Adrenal gland (tissue), 12 donors: ENCODE data around the gene IFNA8. TPM values are rescaled to one million over a fixed set of nuclear protein-coding genes. Genes with fewer than 3 reads are reported as not detected.
"Not testable (repeated sequence)": the region's sequence is repeated elsewhere in the genome, so short reads cannot be mapped to it uniquely, and the experiment has no call there.

Experiments used
- DNase-seq, 7 donors: peaks; one replicate each; pipeline ENCODE4 v3.0.0-alpha.2; 2019 to 2020
- H3K27ac ChIP-seq, 5 donors: fragments of 200-600 bp; sonication (generic) in 4 of 5; 1 replicate in 3 of 5; 2 replicates in 2 of 5; pipeline versions ENCODE4 v1.5.1 to v1.8.0; 2016 to 2020; ENCODE audit warnings: mild to moderate bottlenecking in 1 of 5
- H3K27me3 ChIP-seq: fragments of 200-600 bp; 2 replicates; pipeline ENCODE4 v1.8.0; 2021
- H3K36me3 ChIP-seq, 2 donors: fragments of 200-600 bp; replicated peaks in 1 of 2; 1 replicate in 1 of 2; 2 replicates in 1 of 2; pipeline versions ENCODE4 v1.5.1 to v1.8.0; 2018 to 2022
- H3K4me1 ChIP-seq, 2 donors: fragments of 200-600 bp; replicated peaks in 1 of 2; 1 replicate in 1 of 2; 2 replicates in 1 of 2; pipeline versions ENCODE4 v1.5.1 to v1.8.0; 2018 to 2021
- H3K4me3 ChIP-seq, 4 donors: fragments of 200-600 bp; sonication (generic) in 3 of 4; one replicate each; pipeline ENCODE4 v1.5.1; 2016 to 2018
- H3K9me3 ChIP-seq, 3 donors: fragments of 200-600 bp; sonication (generic) in 1 of 3; replicated peaks in 1 of 3; 1 replicate in 2 of 3; 2 replicates in 1 of 3; pipeline versions ENCODE4 v1.5.1 to v1.8.0; 2016 to 2021
- POLR2A ChIP-seq, 2 donors: fragments of 450-650 bp; IDR thresholded peaks; one replicate each; pipeline ENCODE4 v1.6.1; 2017; ENCODE audit warnings: antibody characterized with exemption in 2 of 2, mild to moderate bottlenecking in 2 of 2, moderate library complexity in 1 of 2
- WGBS, 4 donors: extraction: QIAGEN DNeasy Blood & Tissue Kit in 2 of 4; methylation state at CpG; one replicate each; pipeline versions ENCODE4 v1.1.5 to v1.1.7; 2013 to 2017; 5-methylcytosine and 5-hydroxymethylcytosine counted together
- intact Hi-C, 2 donors: fragments of 100-400 bp; cut with DNase I; formaldehyde crosslinking; loops; one replicate each; pipeline versions ENCODE4 v1.14.1 to v1.15.0; 2022 to 2023
- polyA plus RNA-seq, 3 donors: library from polyadenylated mRNA; stranded (reverse); fragments of 200-250 nt in 2 of 3; fragments of 350-450 nt in 1 of 3; fragmentation: Illumina TruSeq in 1 of 3; extraction: RNeasy Lipid Tissue Mini Kit (QIAGEN cat#74804) in 1 of 3; gene quantifications; one replicate each; pipeline ENCODE4 v1.2.3, GENCODE V29; 2013 to 2014
- total RNA-seq, 9 donors: library from RNA; depleted of rRNA in 4 of 9; stranded (reverse); fragments of >200 nt in 4 of 9; fragments of 120-200 nt in 1 of 9; fragmentation: NEBNext Ultra II Directional in 1 of 9; extraction: Animal tissue kit (Norgen Biotek cat#: 25700) in 1 of 9; gene quantifications; one replicate each; pipeline versions ENCODE4 v1.1.0 to v1.2.4, GENCODE V29; 2013 to 2023
- TF ChIP-seq, protein P1 (sequence below), 6 experiments: fragments of 450-650 bp in 4 of 6; fragments of 200-600 bp in 2 of 6; sonication (generic) in 1 of 6; IDR thresholded peaks; 1 replicate in 5 of 6; 2 replicates in 1 of 6; pipeline versions ENCODE4 v1.5.1 to v1.8.0; 2016 to 2021; ENCODE audit warnings: antibody characterized with exemption in 6 of 6, mild to moderate bottlenecking in 2 of 6, moderate library complexity in 1 of 6
- donor health status: healthy with polysubstance abuse.
- donor health status: Bipolar disorder and iron deficiency.
- donor health status: DM: yes; HTN: yes; CAD: no.
- donor health status: DM: no; HTN: no; CAD: no.
- donor health status: DM: no; HTN: no; CAD: no.
- donor health status: DM: yes; HTN: yes; CAD: no.

The IFNA8 gene
- total and polyA plus RNA-seq, 12 donors, result not detected

DNA sequence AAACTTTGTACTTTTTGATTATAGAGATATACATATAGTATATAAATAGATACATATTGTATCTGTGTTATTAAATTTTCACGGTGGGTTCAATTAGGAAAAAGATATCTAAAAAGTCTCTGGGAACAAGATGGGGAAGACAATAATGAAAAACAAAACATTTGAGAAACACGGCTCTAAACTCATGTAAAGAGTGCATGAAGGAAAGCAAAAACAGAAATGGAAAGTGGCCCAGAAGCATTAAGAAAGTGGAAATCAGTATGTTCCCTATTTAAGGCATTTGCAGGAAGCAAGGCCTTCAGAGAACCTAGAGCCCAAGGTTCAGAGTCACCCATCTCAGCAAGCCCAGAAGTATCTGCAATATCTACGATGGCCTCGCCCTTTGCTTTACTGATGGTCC, 31.2 kb downstream of the IFNA8 start, which contains the start of gene IFNA1:
Gene IFNA1, plus strand, starts transcription at position 301 of the 400 bp plus-strand sequence. Its CDS starts 69 bp downstream, at position 370.
- H3K27ac ChIP-seq, result no peak within 1 kb of the TSS
- H3K4me1 ChIP-seq, result no peaks in the 10 kb centered on the region
- no peak for DNase-seq
- H3K4me3 ChIP-seq, result no peak within 1 kb of the TSS
- no peaks in the 10 kb centered on the region for H3K36me3 ChIP-seq
- TF ChIP-seq, protein P1, sequence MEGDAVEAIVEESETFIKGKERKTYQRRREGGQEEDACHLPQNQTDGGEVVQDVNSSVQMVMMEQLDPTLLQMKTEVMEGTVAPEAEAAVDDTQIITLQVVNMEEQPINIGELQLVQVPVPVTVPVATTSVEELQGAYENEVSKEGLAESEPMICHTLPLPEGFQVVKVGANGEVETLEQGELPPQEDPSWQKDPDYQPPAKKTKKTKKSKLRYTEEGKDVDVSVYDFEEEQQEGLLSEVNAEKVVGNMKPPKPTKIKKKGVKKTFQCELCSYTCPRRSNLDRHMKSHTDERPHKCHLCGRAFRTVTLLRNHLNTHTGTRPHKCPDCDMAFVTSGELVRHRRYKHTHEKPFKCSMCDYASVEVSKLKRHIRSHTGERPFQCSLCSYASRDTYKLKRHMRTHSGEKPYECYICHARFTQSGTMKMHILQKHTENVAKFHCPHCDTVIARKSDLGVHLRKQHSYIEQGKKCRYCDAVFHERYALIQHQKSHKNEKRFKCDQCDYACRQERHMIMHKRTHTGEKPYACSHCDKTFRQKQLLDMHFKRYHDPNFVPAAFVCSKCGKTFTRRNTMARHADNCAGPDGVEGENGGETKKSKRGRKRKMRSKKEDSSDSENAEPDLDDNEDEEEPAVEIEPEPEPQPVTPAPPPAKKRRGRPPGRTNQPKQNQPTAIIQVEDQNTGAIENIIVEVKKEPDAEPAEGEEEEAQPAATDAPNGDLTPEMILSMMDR (IDR thresholded peaks at IDR 0.05), result no peak
- TF ChIP-seq POLR2A (IDR thresholded peaks at IDR 0.05), result no peak
- H3K27me3 ChIP-seq, result no peaks in the 10 kb centered on the region
- intact Hi-C loops, result no loop called here
- H3K9me3 ChIP-seq, result no peaks in the 10 kb centered on the region
- 77 to 86% (median 85%) methylated on average over 4 of the region's 4 CpGs for WGBS, 4 donors

DNA sequence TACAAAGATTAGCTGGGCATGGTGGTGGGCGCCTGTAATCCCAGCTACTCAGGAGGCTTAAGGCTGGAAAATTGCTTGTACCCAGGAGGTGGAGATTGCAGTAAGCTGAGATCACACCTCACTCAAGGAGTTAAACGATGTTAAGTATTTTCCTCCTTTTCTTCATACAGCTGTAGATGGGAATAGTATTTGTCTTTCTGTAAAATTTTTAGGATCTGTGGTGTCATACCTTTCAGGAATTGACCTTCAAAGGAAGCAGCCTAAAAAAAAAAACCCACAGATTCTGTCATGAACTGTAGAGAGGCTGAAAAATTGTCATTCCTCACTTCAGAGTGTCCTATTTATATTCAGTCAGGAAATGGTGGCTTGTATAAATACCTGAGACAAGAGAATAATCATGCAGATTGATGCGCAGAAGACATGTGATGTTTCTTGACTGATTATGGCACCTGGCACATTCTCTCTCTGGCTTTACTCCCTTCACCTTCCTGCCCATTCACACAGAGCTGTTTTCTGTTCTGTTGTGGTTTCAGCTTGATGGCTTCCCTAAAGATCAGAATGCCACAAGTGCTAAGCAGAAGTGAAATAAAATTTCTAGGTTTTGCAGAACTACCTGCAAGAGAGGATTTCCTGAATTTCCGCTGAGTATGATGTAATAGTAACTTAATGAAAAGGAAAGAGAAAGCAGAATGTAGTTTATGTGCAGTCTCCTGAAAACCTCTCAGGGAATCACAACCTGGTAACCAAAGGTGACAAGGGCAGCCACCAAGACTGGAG, 35.1 kb downstream of the IFNA8 start:
- Histone ChIP-seq H3K4me3 (no peak overlapping the region), H3K36me3 (no peaks in the 10 kb centered on the region), H3K27me3 (no peaks in the 10 kb centered on the region), H3K4me1 (no peaks in the 10 kb centered on the region), H3K27ac (no peak overlapping the region), H3K9me3 (no peaks in the 10 kb centered on the region)
- intact Hi-C loops, result no loop called here
- DNase-seq, result no peak
- WGBS, 4 donors, result 72 to 85% (median 75%) methylated on average over 4 of the region's 4 CpGs
- TF ChIP-seq, protein P1 (IDR thresholded peaks at IDR 0.05), result no peak
- TF ChIP-seq POLR2A (IDR thresholded peaks at IDR 0.05), result no peak

DNA sequence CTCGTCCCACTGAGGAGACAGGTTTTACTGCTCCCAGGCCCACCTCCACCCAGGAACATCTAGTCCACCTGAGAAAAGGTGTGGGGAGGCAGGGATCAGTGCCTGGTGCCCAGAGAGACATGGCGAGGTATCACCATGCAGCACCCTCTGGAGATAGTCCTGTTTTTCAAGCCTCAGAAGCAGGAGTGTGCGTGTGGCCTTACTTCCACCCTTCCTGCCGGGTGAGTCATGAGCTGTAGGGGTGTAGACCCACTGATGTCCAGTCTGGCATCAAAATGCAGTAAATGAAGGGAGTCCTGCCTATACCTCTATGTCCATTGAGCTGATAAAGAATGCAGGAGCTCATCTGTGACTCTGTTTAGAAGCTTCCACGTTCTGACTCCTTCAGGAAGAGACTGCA, 40.4 kb downstream of the IFNA8 start:
- 59 to 89% (median 72%) methylated on average over 5 of the region's 5 CpGs for WGBS, 4 donors
- H3K27me3 ChIP-seq, H3K36me3 ChIP-seq, H3K4me1 ChIP-seq, DNase-seq, intact Hi-C loops, H3K27ac ChIP-seq, H3K4me3 ChIP-seq, H3K9me3 ChIP-seq: not testable (repeated sequence)

DNA sequence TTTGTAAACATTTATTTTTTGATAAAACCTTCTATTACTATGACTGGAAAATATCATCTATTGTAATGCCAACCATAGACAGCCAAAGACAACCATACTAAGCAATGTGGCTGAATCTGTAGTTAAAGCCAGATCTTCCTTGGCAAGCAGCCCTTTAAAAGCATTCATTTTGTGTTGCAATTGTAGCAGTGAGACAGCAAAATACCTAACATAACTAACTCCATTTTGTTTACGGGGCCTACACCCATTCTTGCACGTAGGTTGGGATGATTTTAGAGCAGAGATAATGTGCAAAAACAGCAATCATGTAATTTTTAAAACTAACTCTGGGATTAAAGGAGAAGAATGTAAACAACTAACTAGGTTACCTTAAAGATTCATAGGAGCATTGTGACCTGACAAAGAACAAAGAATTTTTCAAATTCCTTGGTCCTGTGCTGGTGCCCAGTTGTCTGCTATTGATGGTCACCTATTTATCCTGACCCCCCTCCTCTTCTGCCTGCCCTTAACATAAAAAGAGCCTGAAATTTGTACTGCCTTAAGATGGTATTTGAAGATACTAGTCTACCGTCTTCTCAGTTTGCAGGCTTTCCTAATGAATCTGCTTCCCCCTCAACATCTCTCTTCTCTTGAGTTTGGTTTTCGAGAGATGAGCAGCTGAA, 41.9 kb downstream of the IFNA8 start:
- no peak overlapping the region for H3K4me3 ChIP-seq
- intact Hi-C loops, result no loop called here
- TF ChIP-seq, protein P1 (IDR thresholded peaks at IDR 0.05), result no peak
- no peak for TF ChIP-seq POLR2A (IDR thresholded peaks at IDR 0.05)
- no peak overlapping the region for H3K27ac ChIP-seq
- no peaks in the 10 kb centered on the region for H3K9me3 ChIP-seq
- no peaks in the 10 kb centered on the region for H3K36me3 ChIP-seq
- WGBS, 4 donors, result 62 to 76% (median 68%) methylated on average over 4 of the region's 4 CpGs
- H3K4me1 ChIP-seq, result no peaks in the 10 kb centered on the region
- no peaks in the 10 kb centered on the region for H3K27me3 ChIP-seq
- DNase-seq, result no peak
